Ectodermal cell (in vitro differentiated cells): ENCODE results near the gene HBD.
"Not testable (repeated sequence)": the region's sequence is repeated elsewhere in the genome, so short reads cannot be mapped to it uniquely, and the experiment has no call there.

Experiments
- H3K27ac ChIP-seq: 2 replicates; pipeline ENCODE4 v1.7.0; 2013; ENCODE audit warnings: mild to moderate bottlenecking, low read depth, low read length; ENCODE audit not compliant: insufficient read depth, poor library complexity, severe bottlenecking
- H3K27me3 ChIP-seq: 2 replicates; pipeline ENCODE4 v1.7.0; 2013; ENCODE audit warnings: mild to moderate bottlenecking, low read length; ENCODE audit not compliant: insufficient read depth, control insufficient read depth, poor library complexity, severe bottlenecking
- H3K36me3 ChIP-seq: one replicate; pipeline ENCODE4 v1.7.0; 2013; ENCODE audit warnings: low read length; ENCODE audit not compliant: control insufficient read depth, insufficient read depth
- H3K4me1 ChIP-seq: one replicate; pipeline ENCODE4 v1.7.0; 2013; ENCODE audit warnings: low read length; ENCODE audit not compliant: control insufficient read depth, insufficient read depth
- H3K4me3 ChIP-seq: 2 replicates; pipeline ENCODE4 v1.7.0; 2013; ENCODE audit warnings: low read depth, low read length, control low read depth; ENCODE audit not compliant: insufficient read depth
- H3K9me3 ChIP-seq: 2 replicates; pipeline ENCODE4 v1.7.0; 2013; ENCODE audit warnings: mild to moderate bottlenecking, low read length, moderate library complexity; ENCODE audit not compliant: control insufficient read depth
- WGBS, 2 experiments: methylation state at CpG; one replicate each; pipeline ENCODE4 v1.1.7; 2013; ENCODE audit warnings: missing lambda C conversion rate in 2 of 2; 5-methylcytosine and 5-hydroxymethylcytosine counted together

Gene HBD

DNA sequence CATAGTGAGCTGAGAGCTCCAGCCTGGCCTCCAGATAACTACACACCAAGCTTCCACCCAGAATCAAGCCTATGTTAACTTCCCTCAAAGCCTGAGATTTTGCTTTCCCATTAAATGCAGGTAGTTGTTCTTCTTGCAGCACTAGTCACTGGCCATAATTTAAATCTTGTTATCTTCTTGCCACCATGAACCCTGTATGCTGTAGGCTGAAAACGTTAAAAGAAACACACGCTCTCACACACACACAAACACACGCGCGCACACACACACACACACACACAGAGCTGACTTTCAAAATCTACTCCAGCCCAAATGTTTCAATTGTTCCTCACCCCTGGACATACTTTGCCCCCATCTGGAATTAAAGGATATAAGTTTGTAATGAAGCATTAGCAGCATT is 19.2 kb upstream of the HBD start:
- whole genome bisulfite sequencing, 2 experiments = 81% methylated on average over 5 of the region's 5 CpGs
- H3K36me3 ChIP-seq, H3K4me1 ChIP-seq, H3K4me3 ChIP-seq, H3K27ac ChIP-seq, H3K27me3 ChIP-seq, H3K9me3 ChIP-seq: not testable (repeated sequence)

DNA sequence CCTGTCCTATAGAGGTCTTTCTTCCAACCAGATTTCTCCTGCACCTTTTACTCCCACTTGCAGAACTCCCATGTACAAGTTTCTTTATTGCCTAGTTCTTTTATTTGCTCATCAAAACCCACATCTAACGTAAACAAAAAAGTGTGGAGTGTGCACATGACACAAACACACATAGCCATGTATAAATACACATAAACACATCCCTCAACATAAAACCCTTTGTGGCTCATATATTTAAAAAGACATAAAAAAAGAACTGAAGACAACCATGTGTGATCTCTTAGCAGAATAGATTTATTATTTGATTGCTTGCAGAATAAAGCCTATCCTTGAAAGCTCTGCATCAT is 18.6 kb upstream of the HBD start:
- H3K27ac ChIP-seq = no peak overlapping the region
- no peaks in the 10 kb centered on the region for H3K27me3 ChIP-seq
- H3K9me3 ChIP-seq = no peaks in the 10 kb centered on the region
- 95 to 97% methylated on average over 1 of the region's 1 CpG for WGBS, 2 experiments
- no peaks in the 10 kb centered on the region for H3K4me1 ChIP-seq
- no peak overlapping the region for H3K4me3 ChIP-seq
- no peaks in the 10 kb centered on the region for H3K36me3 ChIP-seq

DNA sequence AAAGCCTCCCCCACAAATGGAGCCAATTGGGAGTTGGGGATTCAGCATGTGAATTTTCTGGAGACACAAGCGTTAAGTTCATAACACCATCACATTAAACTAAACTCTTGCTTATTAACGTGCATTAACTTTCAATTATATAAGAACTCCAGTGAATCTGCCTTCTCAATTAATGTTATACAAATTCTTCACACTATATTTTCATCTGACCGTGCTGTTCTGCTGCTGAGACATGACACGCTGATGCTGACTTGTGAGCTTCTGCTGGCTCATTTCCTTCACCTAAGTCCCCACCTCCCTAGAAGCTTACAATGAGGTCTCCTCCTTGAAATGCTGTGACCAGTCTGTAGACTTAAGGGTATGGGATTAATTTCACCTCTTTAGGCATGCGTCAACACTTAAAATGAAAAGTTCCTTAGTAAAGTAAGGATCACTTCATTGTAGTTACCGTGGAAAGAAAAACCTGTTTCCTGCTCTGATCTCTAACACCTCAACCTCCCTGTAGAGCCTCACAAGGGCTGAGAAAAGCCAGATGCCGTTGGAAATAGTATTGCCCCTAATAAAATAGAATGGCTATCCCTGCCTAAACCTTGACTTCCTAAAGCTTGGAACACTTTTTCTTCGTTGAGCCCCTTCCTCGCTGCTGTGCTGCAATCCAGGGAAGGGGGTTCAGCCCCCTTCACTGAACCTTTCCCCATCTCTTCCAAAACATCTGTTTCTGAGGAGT is 18.1 kb upstream of the HBD start:
- Histone ChIP-seq H3K4me1 (no peaks in the 10 kb centered on the region), H3K27me3 (no peaks in the 10 kb centered on the region), H3K27ac (no peak overlapping the region), H3K36me3 (no peaks in the 10 kb centered on the region), H3K4me3 (no peak overlapping the region), H3K9me3 (no peaks in the 10 kb centered on the region)
- WGBS, 2 experiments = 91 to 94% methylated on average over 9 of the region's 9 CpGs

DNA sequence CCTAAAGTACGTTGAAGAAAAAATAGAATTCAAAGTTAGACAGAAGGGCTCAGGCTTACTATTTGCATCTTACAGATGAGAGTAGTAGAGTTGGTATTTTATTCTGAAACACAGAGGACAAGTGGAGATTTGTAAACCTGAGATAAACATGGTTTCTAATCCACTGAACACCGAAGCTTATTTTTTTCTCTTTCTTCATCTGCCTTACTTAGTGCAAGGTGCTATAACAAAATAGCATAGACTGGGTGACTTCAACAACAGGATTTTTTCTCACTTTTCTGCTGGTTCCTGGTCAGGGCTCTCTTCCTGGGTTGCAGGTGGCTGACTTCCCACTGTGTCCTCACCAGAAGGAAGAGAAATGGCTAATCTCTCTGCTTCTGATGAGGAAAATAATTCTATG is 17.5 kb upstream of the HBD start:
- Histone ChIP-seq H3K4me3 (no peak overlapping the region), H3K9me3 (no peaks in the 10 kb centered on the region), H3K27me3 (no peaks in the 10 kb centered on the region), H3K4me1 (no peaks in the 10 kb centered on the region), H3K36me3 (no peaks in the 10 kb centered on the region), H3K27ac (no peak overlapping the region)
- WGBS, 2 experiments = 92% methylated on average over 1 to 2 of the region's 2 CpGs

DNA sequence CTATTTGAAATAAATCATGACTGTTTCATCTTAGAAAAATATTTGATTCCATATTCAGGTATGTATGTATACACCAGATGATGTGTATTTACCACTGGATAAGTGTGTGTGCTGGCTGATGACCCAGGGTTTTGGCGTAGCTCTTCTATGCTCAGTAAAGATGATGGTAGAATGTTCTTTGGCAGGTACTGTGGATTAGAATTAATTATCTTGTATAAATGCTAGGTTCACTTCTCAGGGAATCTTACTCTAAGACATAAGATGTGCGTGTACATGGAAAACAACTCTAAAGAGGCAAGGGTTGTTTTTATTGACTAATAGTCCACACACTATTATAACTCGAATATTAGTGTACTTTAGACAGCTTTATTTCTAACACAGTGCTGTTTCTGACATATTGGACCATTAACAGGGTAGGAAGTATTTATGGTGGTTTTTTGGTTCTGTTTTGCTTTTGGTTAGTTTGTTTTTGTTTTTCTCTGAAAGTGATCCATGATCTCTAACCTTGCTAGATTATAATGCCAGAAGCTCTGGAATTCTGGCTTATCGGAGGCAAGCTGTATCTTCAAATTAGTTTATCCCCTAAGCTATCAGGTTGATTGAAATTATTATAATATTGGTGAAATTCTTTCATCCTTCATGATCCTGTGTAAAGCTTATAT is 16.4 kb upstream of the HBD start:
- H3K9me3 ChIP-seq = no peaks in the 10 kb centered on the region
- no peaks in the 10 kb centered on the region for H3K27me3 ChIP-seq
- H3K36me3 ChIP-seq = no peaks in the 10 kb centered on the region
- no peaks in the 10 kb centered on the region for H3K4me1 ChIP-seq
- H3K4me3 ChIP-seq = no peak overlapping the region
- 92 to 98% methylated on average over 1 to 4 of the region's 4 CpGs for WGBS, 2 experiments
- no peak overlapping the region for H3K27ac ChIP-seq

DNA sequence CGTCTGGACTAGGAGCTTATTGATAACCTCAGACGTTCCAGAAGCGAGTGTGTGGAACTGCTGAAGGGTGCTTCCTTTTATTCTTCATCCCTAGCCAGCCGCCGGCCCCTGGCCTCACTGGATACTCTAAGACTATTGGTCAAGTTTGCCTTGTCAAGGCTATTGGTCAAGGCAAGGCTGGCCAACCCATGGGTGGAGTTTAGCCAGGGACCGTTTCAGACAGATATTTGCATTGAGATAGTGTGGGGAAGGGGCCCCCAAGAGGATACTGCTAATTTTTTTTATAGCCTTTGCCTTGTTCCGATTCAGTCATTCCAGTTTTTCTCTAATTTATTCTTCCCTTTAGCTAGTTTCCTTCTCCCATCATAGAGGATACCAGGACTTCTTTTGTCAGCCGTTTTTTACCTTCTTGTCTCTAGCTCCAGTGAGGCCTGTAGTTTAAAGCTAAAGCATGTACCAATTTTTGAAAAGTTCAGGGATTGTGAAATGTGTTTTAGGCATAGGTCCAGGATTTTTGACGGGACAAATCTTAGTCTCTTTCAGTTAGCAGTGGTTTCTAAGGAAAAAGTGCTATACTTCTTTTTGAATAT is 15.6 kb upstream of the HBD start, which contains the start of gene HBG1:
HBG1 (minus strand) TSS at position 51 of the 590 bp plus-strand sequence. CDS start 53 bp downstream, outside the sequence.
- not testable (repeated sequence) for H3K4me1 ChIP-seq, H3K4me3 ChIP-seq
- 82 to 92% methylated on average over 3 of the region's 9 CpGs for WGBS, 2 experiments

DNA sequence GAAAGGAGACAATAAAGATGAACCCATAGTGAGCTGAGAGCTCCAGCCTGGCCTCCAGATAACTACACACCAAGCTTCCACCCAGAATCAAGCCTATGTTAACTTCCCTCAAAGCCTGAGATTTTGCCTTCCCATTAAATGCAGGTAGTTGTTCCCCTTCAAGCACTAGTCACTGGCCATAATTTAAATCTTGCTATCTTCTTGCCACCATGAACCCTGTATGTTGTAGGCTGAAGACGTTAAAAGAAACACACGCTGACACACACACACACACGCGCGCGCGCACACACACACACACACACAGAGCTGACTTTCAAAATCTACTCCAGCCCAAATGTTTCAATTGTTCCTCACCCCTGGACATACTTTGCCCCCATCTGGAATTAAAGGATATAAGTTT is 14.2 kb upstream of the HBD start:
- not testable (repeated sequence) for H3K36me3 ChIP-seq, H3K27me3 ChIP-seq, H3K27ac ChIP-seq, H3K9me3 ChIP-seq, H3K4me1 ChIP-seq, H3K4me3 ChIP-seq
- WGBS, 2 experiments = 67 to 100% methylated on average over 1 to 4 of the region's 7 CpGs

More for the DNA sequence above, 15.6 kb upstream of the HBD start, which contains the start of gene HBG1:
- H3K9me3 ChIP-seq, H3K27ac ChIP-seq, H3K27me3 ChIP-seq, H3K36me3 ChIP-seq: not testable (repeated sequence)

DNA sequence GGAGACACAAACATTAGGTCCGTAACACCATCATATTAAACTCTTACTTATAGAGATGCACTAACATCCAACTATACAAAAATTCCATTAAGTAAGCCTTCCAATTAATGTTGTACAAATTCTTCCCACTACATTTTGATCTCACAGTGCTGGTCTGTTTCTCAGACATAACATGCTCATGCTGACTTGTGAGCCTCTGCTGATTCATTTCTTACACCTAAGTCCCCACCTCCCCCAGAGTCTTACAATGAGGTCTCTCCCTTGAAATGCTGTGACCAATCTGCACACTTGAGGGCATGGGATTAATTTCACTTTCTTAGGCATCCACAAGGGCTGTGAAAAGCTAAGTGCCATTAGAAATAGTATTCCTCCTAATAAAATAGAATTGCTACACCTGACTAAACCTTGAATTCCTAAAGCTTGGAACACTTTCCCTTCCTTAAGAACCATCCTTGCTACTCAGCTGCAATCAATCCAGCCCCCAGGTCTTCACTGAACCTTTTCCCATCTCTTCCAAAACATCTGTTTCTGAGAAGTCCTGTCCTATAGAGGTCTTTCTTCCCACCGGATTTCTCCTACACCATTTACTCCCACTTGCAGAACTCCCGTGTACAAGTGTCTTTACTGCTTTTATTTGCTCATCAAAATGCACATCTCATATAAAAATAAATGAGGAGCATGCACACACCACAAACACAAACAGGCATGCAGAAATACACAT is 13.3 kb upstream of the HBD start:
- Histone ChIP-seq H3K36me3 (no peaks in the 10 kb centered on the region), H3K27ac (no peak overlapping the region), H3K4me3 (no peak overlapping the region), H3K4me1 (no peaks in the 10 kb centered on the region), H3K9me3 (no peaks in the 10 kb centered on the region), H3K27me3 (no peaks in the 10 kb centered on the region)
- WGBS, 2 experiments = 88 to 95% methylated on average over 3 of the region's 3 CpGs

DNA sequence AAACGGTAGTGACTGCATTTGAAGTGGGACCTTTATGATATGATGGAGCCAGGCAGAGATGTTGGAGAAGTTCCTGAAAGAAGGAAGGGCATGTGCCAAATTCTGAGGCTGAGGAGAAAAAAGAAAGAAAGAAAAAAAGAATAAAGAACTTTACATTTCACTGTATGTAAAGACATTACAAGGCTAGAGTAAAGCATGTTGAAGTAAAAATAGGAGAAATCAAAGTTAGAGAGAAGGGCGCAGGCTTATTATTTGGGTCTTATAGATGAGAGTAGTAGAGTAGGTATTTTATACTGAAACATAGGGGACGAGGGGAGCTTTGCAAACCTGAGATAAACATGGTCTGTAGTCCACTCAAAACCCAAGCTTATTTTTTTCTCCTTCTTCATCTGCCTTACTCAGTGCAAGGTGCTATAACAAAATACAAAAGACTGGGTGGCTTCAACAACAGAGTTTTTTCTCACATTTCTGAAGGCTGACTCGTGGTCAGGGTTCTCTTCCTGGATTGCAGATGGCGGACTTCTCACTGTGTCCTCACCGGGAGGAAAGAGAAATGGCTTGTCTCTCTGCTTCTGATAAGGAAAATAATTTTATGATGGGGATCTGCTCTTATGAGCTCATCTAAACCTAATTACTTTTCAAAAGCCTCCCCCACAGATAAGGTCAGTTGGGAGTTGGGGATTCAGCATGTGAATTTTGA is 12.6 kb upstream of the HBD start:
- whole genome bisulfite sequencing, 2 experiments = 91 to 96% methylated on average over 6 of the region's 6 CpGs
- no peak overlapping the region for H3K4me3 ChIP-seq
- no peaks in the 10 kb centered on the region for H3K4me1 ChIP-seq
- H3K27me3 ChIP-seq = no peaks in the 10 kb centered on the region
- H3K27ac ChIP-seq = no peak overlapping the region
- H3K36me3 ChIP-seq = no peaks in the 10 kb centered on the region
- H3K9me3 ChIP-seq = no peaks in the 10 kb centered on the region
